Femur (tissue), 1 donor: ENCODE measurements around the gene PSMC5.
A peak's percentile ranks its signal among the peaks of the same experiment; 100 is the strongest.
"Not testable (repeated sequence)": the region's sequence is repeated elsewhere in the genome, so short reads cannot be mapped to it uniquely, and the experiment has no call there.

ENCODE experiments used
- DNase-seq: peaks from one replicate; pipeline ENCODE4 v3.0.0-alpha.2; 2017

Gene PSMC5

DNA sequence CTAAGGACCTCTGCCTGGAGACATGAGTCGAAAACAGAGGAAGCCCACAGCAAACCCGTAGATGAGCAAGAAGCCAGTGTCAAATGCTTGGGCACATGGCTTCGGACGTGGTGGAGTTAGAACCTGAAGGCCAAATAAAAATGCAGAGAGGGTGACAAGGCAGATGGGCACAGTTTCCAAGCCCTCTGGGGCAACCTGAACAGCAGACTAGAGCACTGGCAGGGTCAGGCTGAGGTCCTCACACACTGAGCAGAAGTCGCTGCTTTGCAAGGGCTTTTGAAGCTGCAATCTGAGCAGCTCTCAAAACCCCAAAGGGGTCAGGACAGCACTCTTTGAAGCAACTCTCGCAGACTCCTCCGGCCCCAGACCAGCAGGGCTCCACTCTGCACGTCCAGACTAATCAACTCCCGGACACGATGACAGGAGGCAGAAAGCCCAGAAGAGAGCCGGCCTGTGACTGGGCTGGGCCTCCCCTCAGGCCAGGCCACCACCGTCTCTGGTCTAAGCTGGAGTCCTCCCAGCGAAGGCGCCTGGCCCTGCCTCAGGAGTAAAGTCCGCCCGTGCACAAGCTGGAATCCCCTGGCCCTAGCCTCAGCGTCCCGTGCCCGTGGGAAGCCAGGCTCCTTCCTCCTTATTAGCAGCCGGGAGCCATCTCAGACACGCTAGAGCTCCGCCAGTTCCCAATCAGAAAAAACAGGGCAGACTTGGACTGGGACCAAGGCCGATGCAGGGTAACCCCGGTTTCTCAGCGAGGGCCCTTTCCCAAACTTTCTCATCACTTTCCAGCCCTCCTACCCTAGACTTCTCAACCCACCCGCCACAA is 14.3 kb downstream of the PSMC5 start:
- peak; percentile 59 for DNase-seq

DNA sequence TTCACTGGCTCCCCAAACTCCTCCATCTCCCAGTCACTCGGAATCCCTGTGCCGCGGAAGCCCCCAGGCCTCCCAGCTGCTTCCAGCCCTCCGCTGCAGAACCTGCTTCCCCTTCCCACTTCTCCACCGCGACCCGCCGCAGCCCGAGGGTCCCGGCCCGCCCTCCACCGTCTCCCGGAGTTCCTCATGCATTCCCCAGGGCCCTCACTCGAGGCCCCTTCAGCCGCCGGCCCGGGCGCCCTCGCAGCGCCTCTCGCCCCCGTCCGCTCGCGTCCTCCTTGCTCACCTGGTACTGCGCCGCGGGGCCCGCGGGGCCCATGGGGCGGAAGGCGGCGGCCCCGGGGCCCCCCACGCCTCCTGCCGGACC is 14.9 kb downstream of the PSMC5 start:
- DNase-seq = peak; percentile 61

DNA sequence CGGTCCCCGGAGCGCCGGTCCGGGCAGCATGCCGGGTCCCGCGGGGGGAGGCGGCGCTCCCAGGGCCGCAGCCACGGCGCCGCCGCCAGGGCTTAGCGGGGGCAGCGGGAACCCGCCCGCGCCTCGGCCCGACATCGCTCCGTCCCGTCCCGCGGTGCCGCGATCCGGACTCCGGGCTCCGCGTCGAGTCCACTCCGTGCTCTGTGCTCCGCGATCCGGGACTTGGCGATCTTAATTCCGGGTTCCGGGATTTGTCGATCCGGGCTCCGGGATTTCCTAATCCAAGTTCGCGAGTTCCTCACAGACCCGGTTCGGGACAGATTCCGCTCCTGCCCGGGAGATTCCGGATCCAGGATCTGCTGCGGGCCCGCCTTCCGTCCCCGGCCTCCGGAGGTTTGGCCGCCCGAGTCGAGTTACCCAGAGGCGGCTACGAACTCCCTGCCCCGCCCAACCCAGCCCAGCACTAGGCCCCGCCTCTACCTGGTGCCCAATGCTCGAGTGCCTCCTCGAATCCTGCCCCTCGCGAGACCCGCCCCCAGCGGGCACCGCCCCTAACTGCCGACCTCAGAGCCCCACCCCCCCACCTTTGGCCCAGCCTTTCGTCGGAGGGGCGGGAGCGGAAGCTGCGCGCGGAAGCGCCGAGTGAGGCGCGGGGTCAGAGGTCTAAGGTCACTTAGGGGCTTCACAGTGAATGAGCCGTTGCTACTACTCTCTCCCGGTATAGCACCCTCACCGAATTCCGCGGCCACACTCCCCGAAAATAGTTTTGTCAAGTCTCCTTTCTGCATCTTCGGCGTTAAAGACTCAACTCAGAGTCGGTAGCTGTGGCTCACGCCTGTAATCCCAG is 15.5 kb downstream of the PSMC5 start, which contains the start of gene SMARCD2:
Gene SMARCD2 (minus strand): TSS at position 146 of the 847 bp plus-strand sequence. CDS start 11 bp downstream, at position 135.
- peak; percentile 99 for DNase-seq

DNA sequence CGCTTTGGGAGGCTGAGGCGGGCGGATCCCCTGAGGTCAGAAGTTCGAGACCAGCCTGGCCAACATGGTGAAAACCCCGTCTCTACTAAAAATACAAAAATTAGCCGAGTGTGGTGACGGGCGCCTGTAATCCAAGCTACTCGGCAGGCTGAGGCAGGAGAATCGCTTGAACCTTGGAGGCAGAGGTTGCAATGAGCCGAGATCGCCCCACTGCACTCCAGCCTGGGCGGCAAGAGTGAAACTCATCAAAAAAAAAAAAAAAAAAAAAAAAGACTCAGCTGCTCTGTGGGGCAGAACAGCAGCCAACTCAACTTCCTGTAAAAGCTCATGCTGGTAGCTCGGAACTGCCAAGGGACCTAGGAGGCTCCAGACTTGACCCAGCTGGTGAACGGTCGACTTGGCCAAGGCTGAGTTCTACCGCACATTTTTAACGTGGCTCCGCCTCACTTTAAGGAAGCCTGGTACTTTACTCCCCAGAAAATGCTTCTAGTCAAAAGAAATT is 16.2 kb downstream of the PSMC5 start:
- peak; percentile 75 for DNase-seq

DNA sequence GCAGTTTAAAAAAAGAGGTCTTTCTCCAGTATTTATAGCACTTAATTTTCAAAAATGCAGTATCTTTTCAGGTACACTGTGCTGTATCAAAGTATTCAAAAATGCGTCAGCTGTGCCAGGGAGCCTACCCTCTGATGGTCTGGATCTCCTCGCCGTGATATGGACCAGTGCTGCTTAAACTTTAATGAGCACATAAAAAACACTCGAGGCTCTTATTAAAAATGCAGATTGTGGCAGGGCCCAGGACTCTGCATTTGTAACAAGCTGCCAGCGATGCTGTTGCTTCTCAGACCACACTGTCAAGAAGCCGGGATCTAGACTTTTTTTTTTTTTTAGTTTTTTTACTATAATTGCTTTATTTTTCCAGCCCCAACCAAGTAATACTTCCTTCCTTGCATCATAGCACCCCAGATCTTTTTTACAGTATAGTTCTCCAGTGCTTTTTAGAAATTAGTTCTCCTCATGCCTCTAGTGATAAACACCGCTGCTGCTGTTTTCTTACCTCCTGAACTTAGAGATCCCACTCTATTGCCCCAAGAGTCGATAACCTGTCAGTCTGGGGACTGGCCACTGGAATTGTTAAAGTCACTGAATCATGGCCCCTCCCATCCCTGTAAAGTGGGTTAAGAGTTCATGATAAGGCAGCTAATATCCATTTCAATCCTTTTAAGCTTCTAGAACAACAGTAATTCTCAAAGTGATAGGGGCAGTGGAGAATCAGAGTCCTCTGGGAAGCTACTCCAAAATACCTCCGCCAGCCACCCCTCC is 16.9 kb downstream of the PSMC5 start:
- DNase-seq = no peak

DNA sequence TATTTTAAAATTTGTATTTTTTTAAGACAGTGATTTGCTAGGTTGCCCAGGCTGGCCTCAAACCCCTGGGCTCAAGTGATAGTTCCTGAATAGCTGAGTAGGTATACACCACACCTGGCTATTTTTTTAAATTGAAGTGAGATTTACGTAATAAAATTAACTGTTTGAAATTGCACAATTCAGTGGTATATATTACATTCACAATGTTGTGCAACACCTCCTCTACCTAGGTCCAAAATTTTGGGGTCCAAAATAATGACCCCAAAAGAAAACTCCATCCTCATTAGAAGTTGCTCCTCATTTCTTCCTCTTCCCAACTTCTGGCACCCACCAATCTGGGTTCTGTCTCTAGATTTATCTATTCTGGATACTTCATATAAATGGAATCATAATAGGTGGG is 18.3 kb downstream of the PSMC5 start:
- no peak for DNase-seq

DNA sequence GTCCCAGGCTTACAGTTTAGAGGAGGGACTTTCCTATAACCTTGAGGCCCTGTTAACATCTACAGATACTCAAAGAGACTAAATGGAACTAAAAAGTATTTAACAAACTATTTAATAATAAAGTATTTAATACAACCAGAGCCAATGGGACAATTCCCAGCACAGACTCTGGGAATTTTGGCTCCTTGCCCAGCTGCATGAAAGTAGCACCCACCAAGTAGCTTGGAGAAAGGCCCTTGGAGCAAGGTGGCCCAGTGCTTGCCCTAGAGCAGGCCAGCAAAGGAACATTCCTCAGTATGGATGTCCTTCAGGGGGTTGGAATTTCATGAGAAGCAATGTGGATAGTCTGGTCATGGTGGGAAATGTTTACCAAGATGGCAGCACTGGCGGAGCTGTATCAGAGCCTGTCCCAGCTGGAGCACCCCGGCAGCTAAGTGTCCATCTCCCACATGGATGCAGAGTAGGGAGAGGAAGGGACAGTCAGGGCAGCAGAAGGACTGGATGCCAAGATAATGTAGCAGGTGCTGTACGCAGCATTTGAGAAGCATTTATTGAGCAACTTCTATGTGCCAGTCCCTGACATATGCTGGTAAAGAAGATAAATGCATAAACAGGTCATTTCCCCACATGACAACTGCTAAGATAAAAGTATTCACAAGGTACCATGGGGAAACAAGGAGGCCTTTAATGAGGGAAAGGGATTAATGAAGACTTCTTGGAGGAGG is 20.5 kb downstream of the PSMC5 start:
- DNase-seq = no peak

DNA sequence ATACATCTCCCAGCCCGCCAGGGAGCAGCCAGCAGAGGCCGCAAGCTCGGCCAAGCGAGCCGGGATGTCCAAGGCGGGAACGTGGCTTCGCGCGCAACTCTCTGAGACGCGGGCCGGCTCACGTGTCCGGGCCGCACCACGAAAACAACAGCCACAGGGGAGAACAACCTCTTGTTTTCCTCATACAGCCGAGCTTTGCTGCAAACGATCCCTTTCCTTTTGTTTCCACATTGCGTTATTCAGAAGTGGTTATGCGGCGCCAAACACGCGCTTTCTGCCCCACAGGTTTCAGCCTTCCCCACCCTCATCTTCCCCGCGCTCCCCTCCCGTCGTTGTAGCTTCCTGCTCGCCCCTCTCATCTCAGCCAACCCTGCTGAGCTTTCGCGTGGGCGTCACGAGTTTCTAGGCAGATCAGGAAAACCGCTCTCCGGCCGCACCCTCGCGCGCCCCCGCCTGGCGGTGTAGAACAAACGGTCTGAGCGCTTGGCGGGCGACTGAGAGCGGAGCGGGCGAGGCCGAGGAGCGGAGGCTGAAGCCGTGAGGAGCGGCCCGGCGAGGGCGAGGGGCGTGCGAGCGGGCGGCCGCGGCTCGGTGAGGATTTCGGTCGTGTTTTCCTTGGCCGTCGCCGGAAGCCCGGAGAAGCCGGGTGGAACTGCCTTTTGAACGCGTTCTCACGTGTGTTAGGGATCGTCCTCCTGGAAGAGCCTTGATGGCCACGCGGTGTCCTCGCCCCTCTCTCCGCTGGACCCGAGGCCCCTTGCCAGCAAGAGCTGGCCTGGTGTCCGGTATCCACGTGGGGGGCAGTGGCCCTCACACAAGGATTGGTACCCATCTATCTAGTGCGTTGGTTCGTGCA is 21.8 kb downstream of the PSMC5 start:
- peak; percentile 95 for DNase-seq

DNA sequence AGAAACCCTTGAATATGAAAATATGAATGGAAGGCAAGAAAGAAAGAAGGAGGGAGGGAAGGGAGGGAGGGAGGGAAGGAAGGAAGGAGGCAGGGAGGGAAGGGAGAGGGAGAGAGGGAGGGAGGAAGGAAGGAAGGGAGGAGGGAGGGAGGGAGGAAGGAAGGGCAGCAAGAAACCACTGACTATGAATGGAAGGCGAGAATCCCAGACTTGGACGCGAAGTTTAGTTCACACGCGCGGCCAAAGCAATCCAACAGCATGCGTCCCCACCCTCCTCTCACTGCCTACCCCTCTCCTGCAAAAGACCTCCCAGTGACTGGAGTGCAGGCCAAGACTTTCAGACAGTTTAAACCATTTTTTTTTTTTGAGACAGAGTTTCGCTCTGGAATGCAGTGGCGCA is 23.2 kb downstream of the PSMC5 start:
- DNase-seq = no peak

DNA sequence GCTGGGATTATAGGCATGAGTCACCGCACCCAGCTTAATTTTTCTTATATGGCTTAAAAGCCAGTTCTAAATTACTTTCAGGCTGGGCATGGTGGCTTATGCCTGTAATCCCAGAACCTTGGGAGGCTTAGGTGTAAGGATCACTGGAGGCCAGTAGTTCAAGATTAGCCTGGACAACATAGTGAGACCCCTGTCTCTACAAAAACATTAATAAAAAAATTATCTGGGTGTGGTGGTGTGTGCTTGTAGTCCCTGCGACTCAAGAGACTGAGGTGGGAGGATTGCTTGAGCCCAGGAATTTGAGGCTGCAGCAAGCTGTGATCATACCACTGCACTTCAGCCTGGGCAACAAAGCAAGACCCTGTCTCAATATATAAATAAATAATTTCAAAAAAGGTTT is 26.0 kb downstream of the PSMC5 start:
- no peak for DNase-seq

DNA sequence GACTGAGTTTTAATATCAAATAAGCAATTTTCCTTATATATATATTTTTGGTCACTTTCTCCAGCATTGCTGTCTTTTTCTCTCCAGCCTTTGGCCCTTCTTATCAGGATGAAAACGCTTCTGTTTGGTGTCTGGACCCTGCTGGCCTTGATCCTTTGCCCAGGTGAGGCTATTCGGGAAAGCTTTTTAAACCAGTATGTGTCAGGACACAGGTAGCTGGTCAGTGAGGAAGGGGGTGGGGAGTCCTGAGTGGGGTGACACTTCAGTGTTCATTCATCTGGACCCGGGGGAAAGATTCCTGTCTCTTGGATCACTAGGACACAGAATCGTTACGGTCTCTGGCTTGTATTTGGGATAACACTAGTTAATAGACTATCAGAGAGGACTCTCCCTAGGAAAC is 27.5 kb downstream of the PSMC5 start:
- no peak for DNase-seq

DNA sequence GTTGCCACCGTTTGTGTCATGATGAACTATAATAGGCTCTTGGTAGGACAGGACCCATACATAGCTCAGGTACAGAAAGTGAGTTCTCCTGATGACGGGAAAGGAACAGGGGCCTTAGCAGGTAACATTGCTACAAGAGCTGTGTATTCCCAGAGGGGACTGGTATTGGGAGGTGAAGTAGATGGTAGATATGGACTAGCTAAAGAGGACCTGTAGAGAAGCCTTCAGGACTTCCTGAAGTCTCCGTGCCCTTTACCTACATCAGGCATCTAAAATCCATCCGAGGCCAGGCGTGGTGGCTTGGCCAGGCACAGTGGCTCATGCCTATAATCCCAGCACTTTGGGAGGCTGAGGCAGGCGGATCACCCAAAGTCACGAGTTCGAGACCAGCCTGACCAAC is 28.0 kb downstream of the PSMC5 start:
- no peak for DNase-seq

DNA sequence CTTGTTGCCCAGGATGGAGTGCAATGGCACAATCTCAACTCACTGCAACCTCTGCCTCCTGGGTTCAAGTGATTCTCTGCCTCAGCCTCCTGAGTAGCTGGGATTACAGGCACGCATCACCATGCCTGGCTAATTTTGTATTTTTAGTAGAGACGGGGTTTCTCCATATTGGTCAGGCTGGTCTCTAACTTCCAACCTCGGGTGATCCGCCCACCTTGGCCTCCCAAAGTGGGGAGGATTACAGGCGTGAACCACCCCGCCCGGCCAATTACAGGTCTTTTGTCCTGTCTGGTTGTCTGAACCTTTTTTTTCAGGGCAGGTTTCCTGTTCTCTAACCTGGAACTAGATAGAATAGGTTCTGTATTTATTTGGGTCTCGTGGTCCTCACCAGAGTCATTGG is 29.2 kb downstream of the PSMC5 start:
- DNase-seq = not testable (repeated sequence)

DNA sequence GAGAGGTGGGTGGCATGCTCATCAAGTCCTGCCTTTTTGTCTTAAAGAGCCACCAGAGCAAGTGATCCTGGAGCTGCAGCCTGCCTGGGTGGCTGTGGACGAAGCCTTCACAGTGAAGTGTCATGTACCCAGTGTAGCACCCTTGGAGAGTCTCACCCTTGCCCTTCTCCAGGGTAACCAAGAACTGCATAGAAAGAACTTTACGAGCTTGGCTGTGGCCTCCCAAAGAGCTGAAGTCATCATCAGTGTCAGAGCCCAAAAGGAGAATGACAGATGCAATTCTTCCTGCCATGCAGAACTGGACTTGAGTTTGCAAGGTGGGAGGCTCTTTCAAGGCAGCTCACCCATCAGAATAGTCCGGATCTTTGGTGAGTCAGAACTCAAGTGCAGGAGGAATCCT is 32.0 kb downstream of the PSMC5 start:
- DNase-seq = no peak

DNA sequence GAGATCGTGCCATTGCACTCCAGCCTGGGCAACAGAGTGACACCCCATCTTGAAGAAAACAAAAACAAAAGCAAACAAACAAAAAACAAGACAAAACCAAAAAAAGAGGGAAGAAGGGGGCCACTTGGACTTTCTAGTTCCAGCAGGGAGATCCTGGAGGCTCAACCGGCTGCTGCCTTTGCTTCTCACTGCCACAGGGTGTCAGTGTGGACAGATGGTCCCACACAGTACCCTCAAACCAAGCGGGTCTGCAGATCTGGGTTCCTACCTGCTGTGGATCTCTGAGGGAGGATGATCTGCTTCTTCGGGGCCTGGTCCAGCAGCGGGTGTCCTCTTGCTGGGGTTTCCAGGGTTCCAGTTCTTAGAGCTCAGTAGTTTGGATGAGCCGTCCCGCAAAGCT is 39.4 kb downstream of the PSMC5 start:
- DNase-seq = not testable (repeated sequence)

DNA sequence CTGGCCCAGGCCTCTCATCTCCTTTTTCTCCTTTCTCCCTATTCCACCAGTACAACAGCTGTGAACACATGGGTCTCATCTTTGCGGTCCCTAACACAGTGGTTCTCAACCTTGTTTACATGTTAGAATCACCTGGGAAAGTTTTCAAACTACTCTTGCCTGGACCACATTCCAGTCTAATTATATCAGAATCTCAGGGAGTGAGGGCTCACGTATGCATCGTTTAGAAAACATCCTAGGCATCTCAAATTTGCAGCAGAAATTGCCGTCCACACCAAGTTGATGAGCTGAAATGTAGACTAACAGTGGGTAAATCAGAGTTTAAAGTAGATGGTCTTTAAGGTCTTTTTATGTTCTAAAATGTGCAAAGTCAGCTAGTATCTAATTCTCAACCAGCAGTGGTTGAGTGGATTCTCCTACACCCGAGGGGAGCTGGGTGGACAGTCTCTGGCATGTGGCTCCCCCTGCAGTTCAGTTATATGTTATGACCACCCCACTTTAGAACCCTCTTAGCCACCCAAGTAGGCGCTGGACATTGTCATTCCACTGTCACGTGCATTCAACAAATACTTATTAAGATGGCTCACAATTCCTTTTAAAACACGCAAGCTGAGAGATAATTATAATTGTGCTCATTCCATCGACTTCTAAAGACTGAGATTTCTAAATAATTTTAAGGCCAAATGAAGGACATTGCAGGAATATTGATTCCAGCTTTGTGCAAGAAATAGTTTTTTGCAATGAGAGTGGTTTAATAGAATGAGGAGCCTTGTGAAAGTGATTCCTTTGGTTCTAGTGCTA is 42.5 kb downstream of the PSMC5 start:
- not testable (repeated sequence) for DNase-seq

DNA sequence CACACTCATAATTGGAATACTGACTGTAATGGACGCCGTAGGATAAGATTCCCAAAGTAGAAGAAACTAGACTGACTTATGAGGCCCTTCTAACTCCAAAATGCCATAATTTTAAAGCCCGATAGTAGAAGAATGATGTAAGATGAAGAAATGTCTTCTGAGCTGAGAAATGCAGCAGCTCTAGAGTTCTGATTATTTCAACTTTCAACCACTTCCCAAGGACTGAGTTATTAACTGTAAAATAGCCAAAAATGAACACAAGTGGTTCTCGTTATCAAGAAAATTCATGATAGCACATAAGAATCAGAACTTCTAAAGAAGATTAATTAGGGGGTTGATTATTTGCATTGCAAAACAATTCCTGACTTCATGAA is 43.0 kb downstream of the PSMC5 start:
- not testable (repeated sequence) for DNase-seq

DNA sequence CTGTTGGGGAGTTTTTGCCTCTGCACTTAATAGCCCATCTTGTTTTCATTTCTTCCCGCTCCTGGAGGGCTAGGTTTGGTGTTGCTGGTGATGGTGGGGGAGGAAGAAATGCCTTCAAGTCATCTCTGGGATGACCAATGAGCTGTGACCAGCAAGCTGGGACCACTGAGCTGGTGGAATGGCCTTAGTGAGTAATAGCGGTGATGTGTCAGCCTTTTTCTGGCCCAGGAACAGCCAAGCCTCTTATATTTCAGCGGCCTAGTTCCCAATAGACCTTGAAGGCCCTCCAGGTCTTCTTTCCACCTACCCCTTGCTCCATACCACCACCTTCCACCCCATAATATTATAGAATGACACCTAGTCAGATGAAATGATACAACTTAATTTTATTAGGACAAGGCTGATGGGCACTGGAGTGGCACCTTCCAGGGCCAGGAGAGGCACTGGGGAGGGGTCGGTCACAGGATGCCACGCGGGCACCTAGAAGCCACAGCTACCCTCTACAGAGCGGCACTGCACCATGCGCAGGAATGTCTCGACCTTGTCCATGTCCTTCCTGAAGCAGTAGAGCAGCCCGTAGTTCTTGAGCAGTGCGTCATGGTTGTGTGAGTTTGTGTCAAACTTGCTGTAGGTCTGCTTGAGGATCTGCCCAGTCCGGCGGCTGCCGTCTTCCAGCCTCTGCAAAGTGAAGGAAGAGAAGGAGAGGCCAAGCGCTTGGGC is 44.6 kb downstream of the PSMC5 start:
- not testable (repeated sequence) for DNase-seq

DNA sequence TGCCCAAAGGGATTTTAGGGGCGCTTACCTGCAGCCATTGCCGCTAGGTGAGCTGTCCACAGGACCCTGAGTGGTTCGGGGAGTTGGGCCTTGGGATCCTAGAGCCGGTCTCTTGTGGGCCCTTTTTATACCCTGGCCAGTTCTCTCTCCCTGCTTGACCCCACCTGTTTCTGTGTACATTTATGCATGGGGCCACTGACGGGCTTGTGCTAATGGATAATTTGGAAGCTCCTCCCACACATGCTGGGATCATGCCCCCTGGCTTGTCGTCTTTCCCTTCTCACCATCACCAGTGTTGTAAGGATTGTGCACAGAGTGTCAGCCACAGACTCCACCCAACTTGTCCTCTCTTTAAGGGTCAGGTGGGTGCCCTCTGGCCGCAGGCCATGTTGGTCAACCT is 46.3 kb downstream of the PSMC5 start, which contains the start of gene CSH2:
Gene CSH2 (minus strand): TSS at position 101 of the 400 bp plus-strand sequence. CDS start 63 bp downstream, at position 38.
- not testable (repeated sequence) for DNase-seq
